Measurements from ENCODE around the gene FBXO22. TPM values are rescaled to one million over a fixed set of nuclear protein-coding genes. Genes with fewer than 3 reads are reported as not detected.

FBXO22 gene
- total RNA-seq, 6 experiments from 2014 or later: 17.3 to 26.6 (median 20.0) TPM

- intact Hi-C loops (cut with DNase I): no loop called here
- 68% methylated on average over 6 of the region's 7 CpGs for WGBS (ENCODE audit: insufficient coverage, low coverage, low lambda C conversion rate, missing lambda C conversion rate)
- no peak for ATAC-seq
- no peak overlapping the region for H3K4me3 ChIP-seq
- no peak overlapping the region for H3K27ac ChIP-seq
- no peak for DNase-seq
- no peaks in the 10 kb centered on the region for H3K4me1 ChIP-seq
- no peaks in the 10 kb centered on the region for H3K9me3 ChIP-seq
- TF ChIP-seq CTCF (IDR thresholded peaks at IDR 0.05) (no peak), POLR2A (IDR thresholded peaks at IDR 0.05) (no peak)
- no peaks in the 10 kb centered on the region for H3K36me3 ChIP-seq
- no peaks in the 10 kb centered on the region for H3K27me3 ChIP-seq
Measured at GRCh38 chr15:75989875-75990274, 86.2 kb downstream of the FBXO22 start.

Small RNA genes lying within 50 kb of the gene (small RNA-seq; reads per million reads assigned to genes)
- gene RN7SL510P: 0 reads per million in 2 experiments

Other genes with a start within 250 kb of the FBXO22 start
- gene CSPG4, start 191.0 kb upstream of the FBXO22 start, total RNA-seq: under 1 TPM; 0.12 to 0.29 (median 0.20) TPM
- gene UBE2Q2, start 60.4 kb upstream of the FBXO22 start, total RNA-seq: 1 to 10 TPM; 2.6 to 9.5 (median 4.6) TPM
- 1 to 10 TPM in 5 of 6 experiments, under 1 TPM in 1; 0.49 to 2.9 (median 2.0) TPM for gene NRG4, start 108.5 kb downstream of the FBXO22 start, total RNA-seq
- under 1 TPM in 2 of 6 experiments, not detected in 4; 0.12 to 0.19 TPM for gene TMEM266, start 156.1 kb downstream of the FBXO22 start, total RNA-seq